ACHN (cell line): ENCODE results near the gene TENT4B.
"Not testable (repeated sequence)": the region's sequence is repeated elsewhere in the genome, so short reads cannot be mapped to it uniquely, and the experiment has no call there.

ENCODE experiments used
- DNase-seq: peaks from one replicate; pipeline ENCODE4 v3.0.0-alpha.2; 2015
- in situ Hi-C: cut with HindIII; loops from 2 replicates; pipeline ENCODE4 v1.10.0; 2017; ENCODE audit warnings: low sequenced_read_pairs, low pct_ligation_motif_present, low pct_unique_long_range_greater_than_20kb

TENT4B gene

DNA sequence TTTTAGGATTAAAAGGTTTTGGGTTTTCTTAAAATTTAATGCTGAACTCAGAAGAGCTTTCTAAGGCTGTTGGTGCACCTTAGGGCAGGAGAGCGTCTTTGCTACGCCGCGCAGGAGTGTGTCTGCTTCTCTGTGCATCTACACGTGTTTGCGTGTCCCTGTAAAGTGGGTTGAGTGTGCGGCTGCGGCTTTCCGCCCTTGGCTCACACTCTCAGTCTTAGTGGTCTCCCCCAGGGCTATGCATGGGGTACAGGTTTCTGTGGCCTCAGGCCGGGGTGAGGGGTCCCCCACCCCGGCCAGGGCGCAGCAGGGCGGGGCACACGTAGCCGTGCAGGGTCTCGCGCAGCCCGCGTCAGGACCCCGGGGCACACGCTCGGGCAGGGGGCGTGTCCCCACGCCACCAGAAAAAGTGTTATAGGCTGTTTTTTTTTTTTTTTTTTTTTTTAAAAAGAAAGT is 727 bp upstream of the TENT4B start:
- in situ Hi-C loops: no loop called here

DNA sequence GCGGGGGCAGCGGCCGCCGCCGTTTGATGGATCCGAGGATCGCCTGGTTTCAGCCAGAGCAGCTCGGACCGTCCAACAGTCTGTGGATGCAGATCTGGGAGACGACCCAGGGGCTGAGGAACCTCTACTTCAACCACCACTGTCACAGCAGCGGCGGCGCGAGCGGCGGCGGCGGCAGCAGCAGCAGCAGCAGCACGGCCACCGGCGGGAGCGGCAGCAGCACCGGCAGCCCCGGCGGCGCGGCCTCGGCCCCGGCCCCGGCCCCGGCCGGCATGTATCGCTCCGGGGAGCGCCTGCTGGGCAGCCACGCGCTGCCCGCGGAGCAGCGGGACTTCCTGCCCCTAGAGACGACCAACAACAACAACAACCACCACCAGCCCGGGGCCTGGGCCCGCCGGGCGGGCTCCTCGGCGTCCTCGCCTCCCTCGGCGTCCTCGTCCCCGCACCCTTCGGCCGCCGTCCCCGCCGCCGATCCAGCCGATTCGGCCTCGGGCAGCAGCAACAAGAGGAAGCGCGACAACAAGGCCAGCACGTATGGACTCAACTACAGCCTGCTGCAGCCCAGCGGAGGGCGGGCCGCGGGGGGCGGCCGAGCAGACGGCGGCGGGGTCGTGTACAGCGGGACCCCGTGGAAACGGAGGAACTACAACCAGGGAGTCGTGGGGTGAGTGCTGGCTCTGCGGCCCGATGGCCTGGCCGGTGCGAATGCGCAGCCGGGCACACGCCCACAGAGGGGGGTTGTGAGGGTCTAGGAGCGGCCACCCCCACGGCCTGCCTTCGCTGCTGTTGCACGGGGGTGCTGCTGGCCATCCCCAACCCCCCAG is 702 bp downstream of the TENT4B start:
- DNase-seq: peak; percentile 38
- in situ Hi-C loops: no loop called here

More for the DNA sequence above, 727 bp upstream of the TENT4B start:
- peak; percentile 61 for DNase-seq

DNA sequence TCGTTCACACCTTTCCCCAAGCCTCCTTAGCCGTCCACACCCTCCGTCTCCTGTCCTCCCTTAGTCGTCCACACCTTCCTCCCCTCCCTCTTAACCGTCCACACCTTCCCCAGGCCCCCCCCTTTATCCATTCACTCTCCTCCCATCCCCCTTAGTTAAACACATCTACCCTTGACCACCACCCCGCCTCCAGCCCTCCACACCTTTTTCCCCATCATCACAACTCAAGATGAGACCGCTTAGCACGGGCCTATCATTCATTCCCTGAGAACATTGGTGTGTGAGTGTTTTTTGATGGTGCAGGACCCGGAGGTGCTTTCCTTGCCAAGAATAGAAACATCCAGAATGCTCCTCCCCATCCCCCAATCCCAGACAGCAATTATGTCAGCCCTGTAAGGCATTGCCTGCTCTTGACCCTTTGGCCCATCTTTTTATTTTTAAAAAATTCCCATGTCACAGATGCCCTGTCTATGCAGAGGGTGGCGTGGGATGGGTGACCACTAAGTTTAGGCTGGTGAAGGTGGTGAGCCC is 1.4 kb downstream of the TENT4B start:
- DNase-seq: peak; percentile 17
- in situ Hi-C loops: no loop called here

DNA sequence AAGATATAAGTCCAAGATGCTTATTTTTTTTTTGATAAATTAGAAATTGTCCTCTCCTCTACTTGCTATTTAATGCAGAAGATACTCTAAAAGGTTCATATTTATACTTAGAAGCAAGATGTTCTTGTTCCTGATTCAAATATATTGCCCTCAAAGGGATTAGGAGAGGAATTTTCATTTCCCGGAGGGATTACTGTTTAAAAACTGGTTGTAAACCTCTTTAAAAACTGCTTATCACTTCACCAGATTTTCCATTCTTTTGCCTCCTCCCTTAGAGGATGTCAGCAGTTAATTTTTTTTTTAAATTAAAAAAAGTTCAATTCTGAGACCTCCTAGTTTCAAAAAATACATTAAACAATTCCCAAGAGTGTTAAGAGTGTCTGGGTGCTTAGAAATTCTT is 2.8 kb downstream of the TENT4B start:
- DNase-seq: no peak
- in situ Hi-C loops: no loop called here

DNA sequence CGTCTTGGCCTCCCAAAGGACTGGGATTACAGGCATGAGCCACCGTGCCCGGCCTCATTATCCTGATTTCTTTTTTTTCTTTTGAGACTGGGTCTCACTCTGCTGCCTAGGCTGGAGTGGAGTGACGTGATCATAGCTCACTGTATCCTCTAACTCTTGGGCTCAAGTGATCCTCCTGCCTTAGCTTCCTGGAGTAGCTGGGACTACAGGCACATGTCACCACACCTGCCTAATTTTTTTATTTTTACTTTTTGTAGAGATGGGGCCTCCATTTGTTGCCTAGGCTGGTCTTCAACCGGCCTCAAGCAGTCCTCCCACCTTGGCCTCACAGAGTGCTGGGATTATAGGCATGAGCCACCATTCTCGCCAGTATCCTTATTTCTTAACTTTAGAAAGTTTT is 3.5 kb downstream of the TENT4B start:
- in situ Hi-C loops: no loop called here
- DNase-seq: no peak

DNA sequence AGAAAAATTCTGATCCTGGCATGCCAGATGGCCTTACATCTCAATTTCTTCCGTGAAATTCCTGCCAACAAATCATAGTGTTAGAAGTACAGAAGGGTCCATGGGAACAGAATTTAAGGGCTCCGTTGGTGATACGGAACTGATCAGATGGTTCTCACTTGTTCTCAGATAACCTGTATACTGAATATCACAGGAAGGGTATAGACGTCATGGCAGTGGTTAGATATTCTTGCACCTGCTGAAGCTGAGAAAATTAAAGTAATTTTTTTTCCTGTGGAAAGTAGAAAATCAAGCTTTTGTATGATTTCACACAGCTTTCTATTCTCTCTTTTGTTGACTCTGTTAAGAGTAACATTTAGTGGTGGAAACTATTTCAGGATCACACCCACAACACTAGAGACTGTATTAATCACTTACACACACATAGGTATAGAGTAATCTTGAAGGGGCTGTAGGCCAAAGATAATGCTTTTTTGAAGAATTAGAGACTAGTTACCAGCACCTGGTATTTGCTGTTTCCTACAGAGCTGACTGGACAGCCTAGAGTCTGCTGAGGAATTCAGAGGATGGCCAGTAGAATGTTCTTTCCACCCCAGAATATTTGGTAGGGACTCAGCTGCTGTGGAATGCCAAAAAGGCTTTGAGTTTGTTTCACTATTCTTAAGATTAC is 7.5 kb downstream of the TENT4B start:
- no peak for DNase-seq
- in situ Hi-C loops: no loop called here

DNA sequence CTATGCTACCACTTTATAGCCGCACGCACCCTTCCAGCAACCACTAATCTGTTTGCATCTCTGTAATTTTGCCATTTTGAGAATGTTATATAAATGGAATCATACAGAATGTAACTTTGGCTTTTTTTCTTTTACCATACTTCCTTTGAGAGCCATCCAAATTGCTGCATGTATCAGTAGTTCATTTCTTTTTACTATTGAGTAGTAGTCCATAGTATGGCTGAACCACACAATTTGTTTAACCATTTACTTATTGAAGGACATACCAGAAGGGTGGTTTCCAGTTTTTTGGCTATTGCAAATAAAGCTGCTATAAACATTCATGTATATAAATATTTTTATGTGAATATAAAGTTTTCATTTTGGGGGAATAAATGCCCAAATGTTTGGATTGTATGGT is 8.8 kb downstream of the TENT4B start:
- DNase-seq: no peak
- in situ Hi-C loops: no loop called here

DNA sequence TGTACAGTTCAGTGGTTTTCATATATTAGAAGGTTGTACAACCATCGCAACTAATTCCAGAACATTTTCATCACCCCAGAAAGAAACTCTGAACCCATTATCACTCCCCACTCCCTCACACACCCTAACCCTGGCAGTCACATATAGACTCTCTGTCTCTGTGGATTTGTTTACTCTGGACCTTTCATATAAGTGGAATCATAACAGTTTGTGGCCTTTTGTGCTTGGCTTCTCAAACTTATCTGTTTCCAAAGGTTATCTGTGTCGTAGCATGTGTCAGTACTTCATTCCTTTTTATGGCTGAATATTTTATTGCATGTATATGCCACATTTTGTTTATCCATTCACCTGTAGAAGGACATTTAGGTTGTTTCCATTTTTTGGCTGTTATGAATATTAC is 12.4 kb downstream of the TENT4B start:
- DNase-seq: no peak
- in situ Hi-C loops: no loop called here

DNA sequence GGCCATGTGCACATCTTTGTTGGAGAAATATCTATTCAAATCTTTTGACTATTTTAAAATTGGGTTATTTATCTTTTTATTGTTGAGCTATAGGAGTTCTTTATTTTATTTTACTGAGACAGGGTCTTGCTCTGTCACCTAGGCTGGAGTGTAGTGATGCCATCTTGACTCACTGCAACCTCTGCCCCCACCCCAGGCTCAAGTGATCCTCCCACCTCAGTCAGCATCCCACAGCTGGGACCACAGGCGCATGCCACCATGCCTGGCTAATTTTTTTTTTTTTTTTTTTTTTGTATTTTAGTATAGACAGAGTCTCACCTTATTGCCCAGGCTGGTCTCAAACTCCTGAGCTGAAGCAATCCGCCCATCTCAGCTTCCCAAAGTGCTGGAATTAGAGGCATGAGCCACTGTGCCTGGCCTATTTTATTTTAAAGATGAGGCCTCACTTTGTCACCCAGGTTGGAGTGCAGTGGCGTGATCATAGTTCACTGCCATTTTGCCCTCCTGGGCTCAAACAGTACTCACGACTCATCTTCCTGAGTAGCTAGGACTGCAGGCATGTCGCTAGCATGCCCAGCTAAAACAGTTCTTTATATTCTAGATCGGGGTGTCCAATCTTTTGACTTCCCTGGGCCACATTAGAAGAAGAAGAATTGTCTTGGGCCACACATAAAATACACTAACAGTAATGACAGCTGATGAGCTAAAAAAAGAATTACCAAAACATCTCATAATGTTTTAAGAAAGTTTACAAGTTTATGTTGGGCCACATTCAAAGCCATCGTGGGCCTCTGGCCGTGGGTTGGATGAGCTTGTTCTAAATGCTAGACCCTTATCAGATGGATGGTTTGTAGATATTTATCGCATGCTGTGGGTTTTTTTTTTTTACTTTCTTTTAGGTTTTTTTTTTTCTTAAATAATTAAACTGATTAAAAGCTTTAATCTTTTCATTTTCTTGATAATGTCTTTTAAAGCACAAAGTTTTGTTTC is 13.7 kb downstream of the TENT4B start:
- in situ Hi-C loops: no loop called here
- peak; percentile 35 for DNase-seq

DNA sequence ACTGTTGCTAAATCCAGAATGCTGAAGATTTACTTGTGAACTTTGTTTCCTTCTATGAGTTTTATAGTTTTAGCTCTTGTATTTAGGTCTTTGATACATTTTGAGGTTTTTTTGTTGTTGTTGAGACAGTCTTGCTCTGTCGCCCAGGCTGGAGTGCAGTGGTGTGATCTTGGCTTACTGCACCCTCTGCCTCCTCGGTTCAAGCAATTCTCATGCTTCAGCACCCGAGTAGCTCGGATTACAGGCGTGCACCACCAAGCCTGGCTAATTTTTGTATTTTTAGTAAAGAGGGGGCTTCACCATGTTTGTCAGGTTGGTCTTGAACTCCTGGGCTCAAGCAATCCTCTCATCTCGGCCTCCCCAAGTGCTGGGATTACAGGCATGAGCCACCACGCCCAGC is 14.4 kb downstream of the TENT4B start:
- in situ Hi-C loops: no loop called here
- no peak for DNase-seq

DNA sequence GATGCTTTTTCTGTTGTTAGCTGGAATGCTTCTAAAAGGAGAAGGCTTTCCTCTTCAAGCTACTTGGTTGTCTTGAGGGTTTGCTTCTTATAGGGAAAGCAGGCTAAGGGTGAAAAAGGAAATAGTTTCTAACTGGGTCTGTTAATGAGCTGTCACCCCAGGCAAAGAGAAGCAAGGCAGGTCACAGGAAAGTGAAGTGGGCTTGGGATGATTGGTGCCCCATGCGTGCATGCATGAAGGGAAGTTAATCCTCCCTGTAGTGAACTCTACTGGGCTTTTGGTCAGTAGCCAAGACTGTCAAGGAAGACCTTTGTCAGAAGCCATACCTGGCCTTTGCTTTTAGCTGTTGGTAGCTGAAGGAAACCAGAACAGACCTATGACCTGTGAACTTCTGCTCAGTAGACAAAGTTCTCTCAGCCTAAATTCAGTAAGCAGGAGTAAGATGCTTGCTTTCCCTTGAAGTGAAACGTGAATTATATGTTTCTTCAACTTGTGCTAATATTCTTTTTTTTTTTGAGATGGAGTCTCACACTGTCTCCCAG is 16.5 kb downstream of the TENT4B start:
- DNase-seq: no peak
- in situ Hi-C loops: no loop called here

DNA sequence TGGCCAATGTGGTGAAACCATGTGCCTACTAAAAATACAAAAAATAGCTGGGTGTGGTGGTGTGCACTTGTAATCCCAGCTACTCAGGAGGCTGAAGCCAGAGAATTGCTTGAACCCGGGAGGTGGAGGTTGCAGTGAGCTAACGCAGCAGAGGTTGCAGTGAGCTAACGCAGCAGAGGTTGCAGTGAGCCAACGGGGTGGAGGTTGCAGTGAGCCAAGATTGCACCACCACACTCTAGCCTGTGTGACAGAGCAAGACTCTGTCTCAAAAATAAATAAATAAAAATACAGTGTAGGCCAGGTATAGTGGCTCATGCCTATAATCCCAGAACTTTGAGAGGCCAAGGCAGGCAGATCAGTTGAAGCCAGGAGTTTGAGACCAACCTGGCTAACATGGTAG is 18.7 kb downstream of the TENT4B start:
- DNase-seq, in situ Hi-C loops: not testable (repeated sequence)

DNA sequence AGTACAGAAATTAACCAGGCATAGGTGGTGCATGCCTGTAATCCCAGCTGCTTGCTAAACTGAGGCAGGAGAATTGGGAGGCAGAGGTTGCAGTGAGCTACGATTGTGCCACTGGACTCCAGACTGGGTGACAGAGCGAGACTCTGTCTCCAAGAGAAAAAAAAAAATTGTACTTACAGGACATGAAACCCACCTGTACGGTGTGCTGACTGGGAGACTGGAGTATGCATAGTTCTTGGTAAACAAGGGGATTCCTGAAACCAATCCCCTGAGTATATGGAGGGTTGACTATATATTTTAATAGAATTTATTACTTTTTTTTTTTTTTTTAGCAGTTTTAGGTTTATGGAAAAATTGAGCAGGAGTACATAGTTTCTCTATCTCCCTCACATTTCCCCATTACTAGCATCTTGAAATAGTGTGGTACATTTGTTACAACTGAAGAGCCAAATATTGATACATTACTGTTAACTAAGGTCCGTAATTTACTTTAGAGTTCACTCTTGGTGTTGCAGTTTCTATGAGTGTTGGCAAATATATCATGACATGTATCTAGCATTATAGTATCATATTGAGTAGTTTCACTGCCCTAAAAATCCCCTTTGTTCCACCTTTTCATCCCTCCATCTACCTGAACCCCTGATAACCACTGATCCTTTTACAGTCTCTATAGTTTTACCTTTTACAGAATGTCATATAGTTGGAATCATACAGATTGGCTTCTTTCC is 19.3 kb downstream of the TENT4B start:
- in situ Hi-C loops: no loop called here
- DNase-seq: no peak

DNA sequence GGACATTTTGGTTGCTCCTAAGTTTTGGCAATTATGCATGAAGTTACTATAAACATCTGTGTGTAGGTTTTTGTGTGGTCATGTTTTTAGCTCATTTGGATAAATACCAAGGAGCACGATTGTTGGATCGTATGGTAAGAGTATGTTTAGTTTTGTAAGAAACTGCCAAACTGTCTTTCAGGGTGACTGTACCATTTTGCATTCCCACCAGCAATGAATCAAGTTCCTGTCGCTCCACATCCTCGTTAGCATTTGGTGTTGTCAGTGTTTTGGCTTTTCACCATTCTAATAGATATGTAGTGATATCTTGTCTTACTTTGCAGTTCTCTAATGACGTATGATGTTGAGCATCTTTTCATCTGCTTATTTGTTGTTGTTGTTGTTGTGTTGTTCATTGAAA is 20.2 kb downstream of the TENT4B start:
- DNase-seq: no peak
- in situ Hi-C loops: no loop called here

DNA sequence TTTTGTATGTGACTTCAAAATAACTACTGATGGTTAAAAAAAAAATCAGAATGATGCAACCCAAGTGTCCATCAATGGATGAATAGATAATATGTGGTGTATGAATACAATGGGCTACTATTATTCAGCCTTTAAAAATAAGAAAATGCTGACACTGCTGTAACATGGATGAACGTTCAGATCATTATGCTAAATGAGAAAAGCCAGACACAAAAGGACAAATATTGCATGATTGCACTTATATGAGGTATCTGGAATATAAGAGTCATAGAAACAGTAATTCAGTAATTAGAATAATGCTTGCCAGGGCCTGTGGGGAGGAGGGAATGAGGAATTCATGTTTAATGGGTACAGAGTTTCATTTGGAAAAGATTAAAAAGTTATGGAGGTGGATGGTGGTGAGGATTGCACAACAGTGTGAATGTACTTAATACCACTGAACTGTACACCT is 25.4 kb downstream of the TENT4B start:
- in situ Hi-C loops: no loop called here
- DNase-seq: no peak

DNA sequence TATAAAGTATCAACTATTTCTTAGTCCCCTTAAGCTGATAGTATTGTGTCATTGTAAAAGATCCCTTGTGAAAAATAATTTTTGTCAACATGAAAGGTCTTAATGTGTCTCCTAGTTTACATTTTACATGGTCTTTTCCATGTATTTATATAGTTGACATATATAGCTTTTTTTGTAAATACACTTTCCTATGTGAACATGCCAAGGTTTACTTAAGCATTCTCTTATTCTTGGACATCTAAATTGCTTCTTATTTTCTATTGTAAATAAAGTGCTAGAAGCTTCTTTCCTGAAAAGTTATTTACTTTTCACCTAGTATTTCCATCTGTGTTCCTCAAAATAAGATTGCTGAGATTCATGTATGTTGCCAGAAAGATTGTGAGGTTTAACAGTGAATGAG is 29.3 kb downstream of the TENT4B start:
- in situ Hi-C loops: no loop called here
- DNase-seq: no peak

DNA sequence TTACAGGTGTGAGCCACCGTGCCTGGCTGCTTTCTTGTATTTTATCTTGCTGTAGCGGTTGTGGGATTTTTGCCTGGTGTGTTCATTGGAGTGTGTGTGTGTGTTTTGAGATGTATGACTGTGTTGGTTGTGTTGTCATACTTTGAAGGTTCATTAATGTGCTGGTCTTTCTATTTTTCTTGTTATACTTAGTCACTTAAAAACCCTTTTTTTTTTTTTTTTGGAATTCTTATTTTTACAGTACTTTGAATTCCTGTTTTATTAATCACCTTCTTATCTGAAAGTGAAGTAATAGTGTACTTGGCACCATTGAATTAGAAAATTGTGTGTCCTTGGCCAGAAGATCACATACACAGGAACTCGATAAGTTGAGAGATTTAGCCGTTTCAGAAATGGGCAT is 30.2 kb downstream of the TENT4B start:
- in situ Hi-C loops: no loop called here
- DNase-seq: peak; percentile 66

DNA sequence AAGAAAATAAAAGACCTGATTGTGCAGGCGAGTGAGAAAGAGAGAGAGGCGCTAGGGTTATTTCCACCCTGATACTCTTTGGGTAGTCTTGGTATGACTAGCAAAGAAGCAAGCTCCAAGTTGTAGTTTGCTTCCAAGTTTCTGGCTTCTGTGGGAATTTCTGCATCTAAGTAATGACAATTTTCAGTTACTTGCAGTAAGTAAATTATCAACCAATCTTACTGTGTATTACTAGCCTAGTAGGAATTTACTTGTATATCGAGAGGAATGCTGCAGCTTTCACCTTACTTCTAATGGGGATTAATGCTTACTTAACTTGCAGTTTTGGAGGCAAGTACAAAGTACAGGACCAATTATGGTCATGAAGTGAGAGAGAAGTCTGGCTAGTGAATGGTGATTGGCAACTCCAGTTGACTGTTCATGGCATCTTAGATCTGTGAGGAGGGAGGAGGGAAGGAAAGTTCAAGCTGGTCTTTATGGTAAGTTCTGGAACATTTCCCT is 31.9 kb downstream of the TENT4B start:
- in situ Hi-C loops: no loop called here
- DNase-seq: peak; percentile 98
